HepG2 (cell line): Measurements from ENCODE around the gene SYCE3. TPM values are rescaled to one million over a fixed set of nuclear protein-coding genes. Genes with fewer than 3 reads are reported as not detected.

Source experiments
- PCBP1 ChIP-seq: fragments of 200-400 bp; formaldehyde crosslinking; IDR thresholded peaks from 2 replicates; pipeline ENCODE4 v1.6.1; 2017; ENCODE audit warnings: mild to moderate bottlenecking, low read depth, low read length, borderline replicate concordance
- SMAD1 ChIP-seq: sonication (generic); formaldehyde crosslinking; IDR thresholded peaks from 2 replicates; pipeline ENCODE4 v1.4.0; 2020; ENCODE audit warnings: missing genetic modification reagents, low read depth, mild to moderate bottlenecking, borderline replicate concordance
- TCF7 ChIP-seq: sonication (generic); IDR thresholded peaks from 2 replicates; pipeline ENCODE4 v1.6.1; 2016; ENCODE audit warnings: antibody characterized with exemption, low read depth
- YY1 ChIP-seq: IDR thresholded peaks from 2 replicates; pipeline ENCODE4 v1.6.1; 2011; ENCODE audit warnings: low read length, low read depth, moderate library complexity, mild to moderate bottlenecking; ENCODE audit not compliant: insufficient read depth, insufficient replicate concordance
- ZFYVE20 ChIP-seq: sonication (generic); formaldehyde crosslinking; IDR thresholded peaks from 2 replicates; pipeline ENCODE4 v1.8.0; 2023; ENCODE audit warnings: low read depth, mild to moderate bottlenecking, moderate library complexity, missing genetic modification reagents, borderline replicate concordance
- ZNF136 ChIP-seq: sonication (generic); formaldehyde crosslinking; IDR thresholded peaks from 2 replicates; pipeline ENCODE4 v1.8.1; 2022; ENCODE audit warnings: low read depth, mild to moderate bottlenecking, moderate library complexity, missing genetic modification reagents
- ZNF44 ChIP-seq: sonication (generic); formaldehyde crosslinking; IDR thresholded peaks from 2 replicates; pipeline ENCODE4 v1.5.1; 2020; ENCODE audit warnings: mild to moderate bottlenecking, missing genetic modification reagents
- ZNF552 ChIP-seq: sonication (generic); formaldehyde crosslinking; IDR thresholded peaks from 2 replicates; pipeline ENCODE4 v1.9.0; 2022; ENCODE audit warnings: missing genetic modification reagents, mild to moderate bottlenecking, borderline replicate concordance
- ZNF570 ChIP-seq: sonication (generic); formaldehyde crosslinking; IDR thresholded peaks from 2 replicates; pipeline ENCODE4 v1.4.0; 2020; ENCODE audit warnings: mild to moderate bottlenecking, missing genetic modification reagents, borderline replicate concordance
- ZNF83 ChIP-seq: sonication (generic); formaldehyde crosslinking; IDR thresholded peaks from 2 replicates; pipeline ENCODE4 v1.4.0; 2020; ENCODE audit warnings: missing genetic modification reagents, mild to moderate bottlenecking, borderline replicate concordance
- ZSCAN22 ChIP-seq: sonication (generic); formaldehyde crosslinking; IDR thresholded peaks from 2 replicates; pipeline ENCODE4 v1.4.0; 2020; ENCODE audit warnings: mild to moderate bottlenecking, missing genetic modification reagents
- polyA plus RNA-seq, 8 experiments: library from polyadenylated mRNA; depleted of rRNA in 3 of 8; stranded (reverse) in 7 of 8; unstranded in 1 of 8; fragments of >200 nt; fragmentation: Illumina TruSeq in 4 of 8; extraction: Trizol in 4 of 8; gene quantifications; 2 replicates each; pipeline versions ENCODE4 v1.2.1 to v1.2.3, GENCODE V29; 2011 to 2016; ENCODE audit warnings: low read depth in 4 of 8, missing spikeins in 1 of 8, mixed read lengths in 1 of 8; ENCODE audit not compliant: insufficient read depth in 1 of 8
- total RNA-seq, 5 experiments: library from RNA; depleted of rRNA; stranded (reverse); fragments of >200 nt; fragmentation: Illumina TruSeq; extraction: Trizol; gene quantifications; 2 replicates each; pipeline ENCODE4 v1.2.3, GENCODE V29; 2016; ENCODE audit warnings: low read depth in 1 of 5
- TF ChIP-seq, protein P1 (sequence below): sonication (generic); formaldehyde crosslinking; IDR thresholded peaks from 2 replicates; pipeline ENCODE4 v1.9.0; 2021; ENCODE audit warnings: mild to moderate bottlenecking, missing genetic modification reagents
- TF ChIP-seq, protein P2 (sequence below): sonication (generic); formaldehyde crosslinking; conservative IDR thresholded peaks from 2 replicates; pipeline ENCODE4 v1.8.0; 2022; ENCODE audit warnings: low read depth, missing genetic modification reagents
- TF ChIP-seq, protein P3 (sequence below), 2 experiments: IDR thresholded peaks; 2 replicates each; pipeline ENCODE4 v1.6.1; 2011 to 2012; ENCODE audit warnings: low read length in 2 of 2, borderline replicate concordance in 1 of 2, low read depth in 1 of 2, mild to moderate bottlenecking in 1 of 2, moderate library complexity in 1 of 2
- TF ChIP-seq, protein P4 (sequence below): IDR thresholded peaks from 2 replicates; pipeline ENCODE4 v1.6.1; 2016; ENCODE audit warnings: low read depth, control low read depth

SYCE3 gene
- total and polyA plus RNA-seq, 2 of the 13 experiments (the other 11 are each of a cell fraction or from before 2014, with no cell fraction given): not detected

DNA sequence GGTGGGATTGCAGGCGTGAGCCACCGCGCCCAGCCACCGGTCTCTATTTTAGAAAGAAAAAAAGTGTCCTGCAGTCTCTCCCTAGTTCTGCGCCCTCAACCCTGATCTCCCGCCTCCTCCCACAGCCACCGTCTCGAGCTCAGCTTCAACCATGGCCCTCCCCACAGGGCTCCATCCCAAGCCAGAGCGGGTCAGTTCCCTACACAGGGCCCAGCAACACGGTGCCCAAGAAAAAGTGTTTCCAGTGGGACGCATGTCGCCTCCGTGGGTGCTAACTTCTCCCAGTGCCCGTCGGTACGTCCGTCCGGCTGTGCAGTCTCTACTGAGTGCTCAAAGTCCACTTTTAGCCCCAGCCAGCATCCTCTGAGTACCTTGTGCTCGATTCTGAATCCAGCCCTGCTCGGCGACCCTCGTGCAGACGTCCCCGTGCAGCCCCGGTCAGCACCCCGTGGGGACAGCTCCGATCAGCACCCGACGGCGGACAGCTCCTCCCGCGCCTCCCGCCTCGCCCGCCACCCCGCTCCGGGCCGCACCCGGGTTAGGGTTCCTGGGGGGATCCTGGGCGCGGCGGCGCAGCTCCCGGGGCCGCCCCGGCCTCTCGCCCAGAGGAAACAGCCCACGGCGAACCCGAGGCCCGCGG lies 37.2 kb upstream of the SYCE3 start (continued):
- TF ChIP-seq, protein P1, sequence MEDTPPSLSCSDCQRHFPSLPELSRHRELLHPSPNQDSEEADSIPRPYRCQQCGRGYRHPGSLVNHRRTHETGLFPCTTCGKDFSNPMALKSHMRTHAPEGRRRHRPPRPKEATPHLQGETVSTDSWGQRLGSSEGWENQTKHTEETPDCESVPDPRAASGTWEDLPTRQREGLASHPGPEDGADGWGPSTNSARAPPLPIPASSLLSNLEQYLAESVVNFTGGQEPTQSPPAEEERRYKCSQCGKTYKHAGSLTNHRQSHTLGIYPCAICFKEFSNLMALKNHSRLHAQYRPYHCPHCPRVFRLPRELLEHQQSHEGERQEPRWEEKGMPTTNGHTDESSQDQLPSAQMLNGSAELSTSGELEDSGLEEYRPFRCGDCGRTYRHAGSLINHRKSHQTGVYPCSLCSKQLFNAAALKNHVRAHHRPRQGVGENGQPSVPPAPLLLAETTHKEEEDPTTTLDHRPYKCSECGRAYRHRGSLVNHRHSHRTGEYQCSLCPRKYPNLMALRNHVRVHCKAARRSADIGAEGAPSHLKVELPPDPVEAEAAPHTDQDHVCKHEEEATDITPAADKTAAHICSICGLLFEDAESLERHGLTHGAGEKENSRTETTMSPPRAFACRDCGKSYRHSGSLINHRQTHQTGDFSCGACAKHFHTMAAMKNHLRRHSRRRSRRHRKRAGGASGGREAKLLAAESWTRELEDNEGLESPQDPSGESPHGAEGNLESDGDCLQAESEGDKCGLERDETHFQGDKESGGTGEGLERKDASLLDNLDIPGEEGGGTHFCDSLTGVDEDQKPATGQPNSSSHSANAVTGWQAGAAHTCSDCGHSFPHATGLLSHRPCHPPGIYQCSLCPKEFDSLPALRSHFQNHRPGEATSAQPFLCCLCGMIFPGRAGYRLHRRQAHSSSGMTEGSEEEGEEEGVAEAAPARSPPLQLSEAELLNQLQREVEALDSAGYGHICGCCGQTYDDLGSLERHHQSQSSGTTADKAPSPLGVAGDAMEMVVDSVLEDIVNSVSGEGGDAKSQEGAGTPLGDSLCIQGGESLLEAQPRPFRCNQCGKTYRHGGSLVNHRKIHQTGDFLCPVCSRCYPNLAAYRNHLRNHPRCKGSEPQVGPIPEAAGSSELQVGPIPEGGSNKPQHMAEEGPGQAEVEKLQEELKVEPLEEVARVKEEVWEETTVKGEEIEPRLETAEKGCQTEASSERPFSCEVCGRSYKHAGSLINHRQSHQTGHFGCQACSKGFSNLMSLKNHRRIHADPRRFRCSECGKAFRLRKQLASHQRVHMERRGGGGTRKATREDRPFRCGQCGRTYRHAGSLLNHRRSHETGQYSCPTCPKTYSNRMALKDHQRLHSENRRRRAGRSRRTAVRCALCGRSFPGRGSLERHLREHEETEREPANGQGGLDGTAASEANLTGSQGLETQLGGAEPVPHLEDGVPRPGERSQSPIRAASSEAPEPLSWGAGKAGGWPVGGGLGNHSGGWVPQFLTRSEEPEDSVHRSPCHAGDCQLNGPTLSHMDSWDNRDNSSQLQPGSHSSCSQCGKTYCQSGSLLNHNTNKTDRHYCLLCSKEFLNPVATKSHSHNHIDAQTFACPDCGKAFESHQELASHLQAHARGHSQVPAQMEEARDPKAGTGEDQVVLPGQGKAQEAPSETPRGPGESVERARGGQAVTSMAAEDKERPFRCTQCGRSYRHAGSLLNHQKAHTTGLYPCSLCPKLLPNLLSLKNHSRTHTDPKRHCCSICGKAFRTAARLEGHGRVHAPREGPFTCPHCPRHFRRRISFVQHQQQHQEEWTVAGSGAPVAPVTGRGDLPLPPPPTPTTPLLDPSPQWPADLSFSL: 0 out of 2 replicates have a peak, but pooled peaks have one; percentile 38
- TF ChIP-seq PCBP1 (no peak), ZNF83 (CRISPR knock-in tag) (peak; percentile 99), YY1 (peak; percentile 46), ZNF136 (CRISPR knock-in tag) (peak; percentile 89; the same call in 1 of the 2 replicates), ZNF570 (CRISPR knock-in tag) (peak; percentile 81), SMAD1 (CRISPR knock-in tag) (no peak), ZSCAN22 (CRISPR knock-in tag) (peak; percentile 65; the same call in 1 of the 2 replicates), TCF7 (no peak), ZNF552 (CRISPR knock-in tag) (peak; percentile 96), ZNF44 (CRISPR knock-in tag) (peak; percentile 95), ZFYVE20 (CRISPR knock-in tag) (peak; percentile 99)
- TF ChIP-seq, protein P2, sequence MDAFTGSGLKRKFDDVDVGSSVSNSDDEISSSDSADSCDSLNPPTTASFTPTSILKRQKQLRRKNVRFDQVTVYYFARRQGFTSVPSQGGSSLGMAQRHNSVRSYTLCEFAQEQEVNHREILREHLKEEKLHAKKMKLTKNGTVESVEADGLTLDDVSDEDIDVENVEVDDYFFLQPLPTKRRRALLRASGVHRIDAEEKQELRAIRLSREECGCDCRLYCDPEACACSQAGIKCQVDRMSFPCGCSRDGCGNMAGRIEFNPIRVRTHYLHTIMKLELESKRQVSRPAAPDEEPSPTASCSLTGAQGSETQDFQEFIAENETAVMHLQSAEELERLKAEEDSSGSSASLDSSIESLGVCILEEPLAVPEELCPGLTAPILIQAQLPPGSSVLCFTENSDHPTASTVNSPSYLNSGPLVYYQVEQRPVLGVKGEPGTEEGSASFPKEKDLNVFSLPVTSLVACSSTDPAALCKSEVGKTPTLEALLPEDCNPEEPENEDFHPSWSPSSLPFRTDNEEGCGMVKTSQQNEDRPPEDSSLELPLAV (CRISPR knock-in tag): peak; percentile 96
- TF ChIP-seq, protein P3, sequence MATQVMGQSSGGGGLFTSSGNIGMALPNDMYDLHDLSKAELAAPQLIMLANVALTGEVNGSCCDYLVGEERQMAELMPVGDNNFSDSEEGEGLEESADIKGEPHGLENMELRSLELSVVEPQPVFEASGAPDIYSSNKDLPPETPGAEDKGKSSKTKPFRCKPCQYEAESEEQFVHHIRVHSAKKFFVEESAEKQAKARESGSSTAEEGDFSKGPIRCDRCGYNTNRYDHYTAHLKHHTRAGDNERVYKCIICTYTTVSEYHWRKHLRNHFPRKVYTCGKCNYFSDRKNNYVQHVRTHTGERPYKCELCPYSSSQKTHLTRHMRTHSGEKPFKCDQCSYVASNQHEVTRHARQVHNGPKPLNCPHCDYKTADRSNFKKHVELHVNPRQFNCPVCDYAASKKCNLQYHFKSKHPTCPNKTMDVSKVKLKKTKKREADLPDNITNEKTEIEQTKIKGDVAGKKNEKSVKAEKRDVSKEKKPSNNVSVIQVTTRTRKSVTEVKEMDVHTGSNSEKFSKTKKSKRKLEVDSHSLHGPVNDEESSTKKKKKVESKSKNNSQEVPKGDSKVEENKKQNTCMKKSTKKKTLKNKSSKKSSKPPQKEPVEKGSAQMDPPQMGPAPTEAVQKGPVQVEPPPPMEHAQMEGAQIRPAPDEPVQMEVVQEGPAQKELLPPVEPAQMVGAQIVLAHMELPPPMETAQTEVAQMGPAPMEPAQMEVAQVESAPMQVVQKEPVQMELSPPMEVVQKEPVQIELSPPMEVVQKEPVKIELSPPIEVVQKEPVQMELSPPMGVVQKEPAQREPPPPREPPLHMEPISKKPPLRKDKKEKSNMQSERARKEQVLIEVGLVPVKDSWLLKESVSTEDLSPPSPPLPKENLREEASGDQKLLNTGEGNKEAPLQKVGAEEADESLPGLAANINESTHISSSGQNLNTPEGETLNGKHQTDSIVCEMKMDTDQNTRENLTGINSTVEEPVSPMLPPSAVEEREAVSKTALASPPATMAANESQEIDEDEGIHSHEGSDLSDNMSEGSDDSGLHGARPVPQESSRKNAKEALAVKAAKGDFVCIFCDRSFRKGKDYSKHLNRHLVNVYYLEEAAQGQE (IDR thresholded peaks at IDR 0.05; ENCODE audit: borderline replicate concordance in 1 of 2, low read depth in 1 of 2, low read length in 2 of 2): peak; percentile 98 to 99
- TF ChIP-seq, protein P4, sequence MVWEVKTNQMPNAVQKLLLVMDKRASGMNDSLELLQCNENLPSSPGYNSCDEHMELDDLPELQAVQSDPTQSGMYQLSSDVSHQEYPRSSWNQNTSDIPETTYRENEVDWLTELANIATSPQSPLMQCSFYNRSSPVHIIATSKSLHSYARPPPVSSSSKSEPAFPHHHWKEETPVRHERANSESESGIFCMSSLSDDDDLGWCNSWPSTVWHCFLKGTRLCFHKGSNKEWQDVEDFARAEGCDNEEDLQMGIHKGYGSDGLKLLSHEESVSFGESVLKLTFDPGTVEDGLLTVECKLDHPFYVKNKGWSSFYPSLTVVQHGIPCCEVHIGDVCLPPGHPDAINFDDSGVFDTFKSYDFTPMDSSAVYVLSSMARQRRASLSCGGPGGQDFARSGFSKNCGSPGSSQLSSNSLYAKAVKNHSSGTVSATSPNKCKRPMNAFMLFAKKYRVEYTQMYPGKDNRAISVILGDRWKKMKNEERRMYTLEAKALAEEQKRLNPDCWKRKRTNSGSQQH: peak; percentile 100
